Measurements from ENCODE around the gene HYLS1.

DNA sequence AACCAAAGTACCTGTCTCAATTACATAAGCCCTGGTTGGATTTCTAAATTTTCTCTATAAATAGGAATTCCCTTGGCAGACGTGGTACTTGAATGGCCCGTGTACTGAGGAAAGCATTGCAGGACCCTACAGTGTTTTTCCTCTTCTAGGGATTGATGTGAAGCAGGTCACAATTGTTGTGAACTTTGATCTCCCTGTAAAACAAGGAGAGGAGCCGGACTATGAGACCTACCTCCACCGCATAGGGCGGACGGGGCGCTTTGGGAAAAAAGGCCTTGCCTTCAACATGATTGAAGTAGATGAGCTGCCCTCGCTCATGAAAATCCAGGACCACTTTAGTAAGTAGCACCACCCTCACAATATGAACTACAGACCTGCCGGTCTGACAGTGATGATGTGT is 33.6 kb downstream of the HYLS1 start:
- TF ChIP-seq, protein P1, sequence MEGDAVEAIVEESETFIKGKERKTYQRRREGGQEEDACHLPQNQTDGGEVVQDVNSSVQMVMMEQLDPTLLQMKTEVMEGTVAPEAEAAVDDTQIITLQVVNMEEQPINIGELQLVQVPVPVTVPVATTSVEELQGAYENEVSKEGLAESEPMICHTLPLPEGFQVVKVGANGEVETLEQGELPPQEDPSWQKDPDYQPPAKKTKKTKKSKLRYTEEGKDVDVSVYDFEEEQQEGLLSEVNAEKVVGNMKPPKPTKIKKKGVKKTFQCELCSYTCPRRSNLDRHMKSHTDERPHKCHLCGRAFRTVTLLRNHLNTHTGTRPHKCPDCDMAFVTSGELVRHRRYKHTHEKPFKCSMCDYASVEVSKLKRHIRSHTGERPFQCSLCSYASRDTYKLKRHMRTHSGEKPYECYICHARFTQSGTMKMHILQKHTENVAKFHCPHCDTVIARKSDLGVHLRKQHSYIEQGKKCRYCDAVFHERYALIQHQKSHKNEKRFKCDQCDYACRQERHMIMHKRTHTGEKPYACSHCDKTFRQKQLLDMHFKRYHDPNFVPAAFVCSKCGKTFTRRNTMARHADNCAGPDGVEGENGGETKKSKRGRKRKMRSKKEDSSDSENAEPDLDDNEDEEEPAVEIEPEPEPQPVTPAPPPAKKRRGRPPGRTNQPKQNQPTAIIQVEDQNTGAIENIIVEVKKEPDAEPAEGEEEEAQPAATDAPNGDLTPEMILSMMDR (conservative IDR thresholded peaks at IDR 0.05 in 1 of 2, IDR thresholded peaks at IDR 0.05 in 1 of 2; ENCODE audit: extremely low read depth in 1 of 2, insufficient read depth in 1 of 2, low read depth in 1 of 2, low read length in 2 of 2) = no peak
- no peak for TF ChIP-seq EZH2 (IDR thresholded peaks at IDR 0.05; ENCODE audit: borderline replicate concordance, low read length)

All from mammary epithelial cell (primary cell).